Adrenal gland (tissue), 5 donors: Measurements from ENCODE around the gene ACSS3.

Experiments used
- POLR2A ChIP-seq, 2 donors: fragments of 450-650 bp; IDR thresholded peaks; one replicate each; pipeline ENCODE4 v1.6.1; 2017; ENCODE audit warnings: antibody characterized with exemption in 2 of 2, mild to moderate bottlenecking in 2 of 2, moderate library complexity in 1 of 2
- TF ChIP-seq, protein P1 (sequence below), 6 experiments: fragments of 450-650 bp in 4 of 6; fragments of 200-600 bp in 2 of 6; sonication (generic) in 1 of 6; IDR thresholded peaks; 1 replicate in 5 of 6; 2 replicates in 1 of 6; pipeline versions ENCODE4 v1.5.1 to v1.8.0; 2016 to 2021; ENCODE audit warnings: antibody characterized with exemption in 6 of 6, mild to moderate bottlenecking in 2 of 6, moderate library complexity in 1 of 6
- donor health status: DM: no; HTN: no; CAD: no.

GRCh38 chr12:81221681-81222080, 143.8 kb downstream of the ACSS3 start:
- TF ChIP-seq, protein P1, sequence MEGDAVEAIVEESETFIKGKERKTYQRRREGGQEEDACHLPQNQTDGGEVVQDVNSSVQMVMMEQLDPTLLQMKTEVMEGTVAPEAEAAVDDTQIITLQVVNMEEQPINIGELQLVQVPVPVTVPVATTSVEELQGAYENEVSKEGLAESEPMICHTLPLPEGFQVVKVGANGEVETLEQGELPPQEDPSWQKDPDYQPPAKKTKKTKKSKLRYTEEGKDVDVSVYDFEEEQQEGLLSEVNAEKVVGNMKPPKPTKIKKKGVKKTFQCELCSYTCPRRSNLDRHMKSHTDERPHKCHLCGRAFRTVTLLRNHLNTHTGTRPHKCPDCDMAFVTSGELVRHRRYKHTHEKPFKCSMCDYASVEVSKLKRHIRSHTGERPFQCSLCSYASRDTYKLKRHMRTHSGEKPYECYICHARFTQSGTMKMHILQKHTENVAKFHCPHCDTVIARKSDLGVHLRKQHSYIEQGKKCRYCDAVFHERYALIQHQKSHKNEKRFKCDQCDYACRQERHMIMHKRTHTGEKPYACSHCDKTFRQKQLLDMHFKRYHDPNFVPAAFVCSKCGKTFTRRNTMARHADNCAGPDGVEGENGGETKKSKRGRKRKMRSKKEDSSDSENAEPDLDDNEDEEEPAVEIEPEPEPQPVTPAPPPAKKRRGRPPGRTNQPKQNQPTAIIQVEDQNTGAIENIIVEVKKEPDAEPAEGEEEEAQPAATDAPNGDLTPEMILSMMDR (IDR thresholded peaks at IDR 0.05), result no peak
- no peak for TF ChIP-seq POLR2A (IDR thresholded peaks at IDR 0.05)
